OCI-LY1 (cell line): Measurements from ENCODE around the gene SMYD5.

Source experiments
- H2AFZ ChIP-seq: fragments of 200-600 bp; sonication (generic), shearing (Covaris generic); 2 replicates; pipeline ENCODE4 v1.6.0; 2014; ENCODE audit warnings: antibody characterized with exemption, mild to moderate bottlenecking, low read length
- H3F3A ChIP-seq: fragments of 200-600 bp; sonication (generic), shearing (Covaris generic); 2 replicates; pipeline ENCODE4 v1.6.0; 2014; ENCODE audit warnings: mild to moderate bottlenecking, antibody characterized with exemption, low read length, moderate library complexity; ENCODE audit not compliant: insufficient read depth
- H3K27ac ChIP-seq: fragments of 200-600 bp; sonication (generic); 2 replicates; pipeline ENCODE4 v1.5.1; 2014; ENCODE audit warnings: low read length, mixed run types, mild to moderate bottlenecking, low read depth; ENCODE audit not compliant: poor library complexity, severe bottlenecking
- H3K27me3 ChIP-seq: fragments of 200-600 bp; sonication (generic); 2 replicates; pipeline ENCODE4 v1.6.0; 2014; ENCODE audit warnings: antibody characterized with exemption, mild to moderate bottlenecking, low read length, moderate library complexity; ENCODE audit not compliant: insufficient read depth
- H3K36me3 ChIP-seq: fragments of 200-600 bp; sonication (generic); 2 replicates; pipeline ENCODE4 v1.6.1; 2014; ENCODE audit warnings: mild to moderate bottlenecking, antibody characterized with exemption, low read length, moderate library complexity, mixed read lengths; ENCODE audit not compliant: insufficient read depth
- H3K4me1 ChIP-seq: fragments of 200-600 bp; sonication (generic); 2 replicates; pipeline ENCODE4 v1.5.1; 2014; ENCODE audit warnings: mild to moderate bottlenecking, low read length, moderate library complexity; ENCODE audit not compliant: insufficient read depth, severe bottlenecking
- H3K4me2 ChIP-seq: fragments of 200-600 bp; sonication (generic), shearing (Covaris generic); 2 replicates; pipeline ENCODE4 v1.6.1; 2014; ENCODE audit warnings: low read length
- H3K4me3 ChIP-seq: fragments of 200-600 bp; sonication (generic); 2 replicates; pipeline ENCODE4 v1.5.1; 2014; ENCODE audit warnings: low read length, low read depth, mild to moderate bottlenecking, mixed read lengths; ENCODE audit not compliant: poor library complexity, severe bottlenecking
- H3K79me2 ChIP-seq: fragments of 200-600 bp; shearing (Covaris generic); 2 replicates; pipeline ENCODE4 v1.6.1; 2016; ENCODE audit warnings: mixed run types, low read length, mixed read lengths; ENCODE audit not compliant: insufficient read depth
- H3K9ac ChIP-seq: fragments of 200-600 bp; sonication (generic), shearing (Covaris generic); 2 replicates; pipeline ENCODE4 v1.6.1; 2014; ENCODE audit warnings: mild to moderate bottlenecking, low read length, mixed read lengths
- H3K9me2 ChIP-seq: fragments of 200-600 bp; sonication (generic), shearing (Covaris generic); 2 replicates; pipeline ENCODE4 v1.6.1; 2014; ENCODE audit warnings: low read depth, mild to moderate bottlenecking, low read length, mixed read lengths
- H3K9me3 ChIP-seq: fragments of 200-600 bp; shearing (Covaris generic); 2 replicates; pipeline ENCODE4 v1.6.1; 2014; ENCODE audit warnings: low read length, mixed read lengths
- H4K20me1 ChIP-seq: fragments of 200-600 bp; sonication (generic), shearing (Covaris generic); 2 replicates; pipeline ENCODE4 v1.6.0; 2016; ENCODE audit warnings: mild to moderate bottlenecking, low read length; ENCODE audit not compliant: insufficient read depth
- CTCF ChIP-seq: fragments of 200-600 bp; sonication (generic), shearing (Covaris generic); IDR thresholded peaks from 2 replicates; pipeline ENCODE4 v1.5.1; 2017; ENCODE audit warnings: mild to moderate bottlenecking, antibody characterized with exemption, low read length, moderate library complexity, mixed read lengths
- EZH2 ChIP-seq: fragments of 200-600 bp; sonication (generic), shearing (Covaris generic); IDR thresholded peaks from 2 replicates; pipeline ENCODE4 v1.8.0; 2017; ENCODE audit warnings: borderline replicate concordance, mixed run types, mild to moderate bottlenecking, antibody characterized with exemption, low read length, moderate library complexity, mixed read lengths

Gene SMYD5

DNA sequence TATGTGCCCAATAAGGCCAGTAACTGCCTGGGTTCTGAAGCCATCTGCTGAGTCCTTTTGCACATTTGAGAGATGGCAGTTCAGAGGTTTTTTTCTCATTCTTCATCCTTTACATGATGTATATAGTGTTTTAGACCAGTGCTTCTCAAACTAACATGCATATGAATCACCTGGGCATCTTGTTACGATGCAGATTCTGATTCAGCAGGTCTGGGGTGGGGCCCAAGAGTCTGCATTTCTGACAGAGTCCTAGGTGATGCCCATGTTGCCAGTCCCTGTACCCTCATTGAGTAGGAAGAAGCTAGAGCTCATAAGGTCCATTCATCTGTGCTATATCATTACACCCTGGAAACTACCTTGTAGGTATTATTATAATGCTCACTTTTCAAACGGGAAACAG lies 3.8 kb downstream of the SMYD5 start:
- no peaks in the 10 kb centered on the region for H4K20me1 ChIP-seq
- H3K36me3 ChIP-seq = peaks cover 22% of the 10 kb centered on the region
- no peak for TF ChIP-seq EZH2
- no peaks in the 10 kb centered on the region for H3K9me3 ChIP-seq
- no peaks in the 10 kb centered on the region for H3F3A ChIP-seq
- peaks cover 8% of the 10 kb centered on the region for H3K79me2 ChIP-seq
- no peaks in the 10 kb centered on the region for H3K9me2 ChIP-seq
- H3K4me2 ChIP-seq = no peak overlapping the region
- H3K27me3 ChIP-seq = no peaks in the 10 kb centered on the region
- H2AFZ ChIP-seq = no peak overlapping the region
- no peak overlapping the region for H3K27ac ChIP-seq
- H3K4me3 ChIP-seq = no peak overlapping the region
- no peak overlapping the region for H3K9ac ChIP-seq
- peaks cover 23% of the 10 kb centered on the region for H3K4me1 ChIP-seq

DNA sequence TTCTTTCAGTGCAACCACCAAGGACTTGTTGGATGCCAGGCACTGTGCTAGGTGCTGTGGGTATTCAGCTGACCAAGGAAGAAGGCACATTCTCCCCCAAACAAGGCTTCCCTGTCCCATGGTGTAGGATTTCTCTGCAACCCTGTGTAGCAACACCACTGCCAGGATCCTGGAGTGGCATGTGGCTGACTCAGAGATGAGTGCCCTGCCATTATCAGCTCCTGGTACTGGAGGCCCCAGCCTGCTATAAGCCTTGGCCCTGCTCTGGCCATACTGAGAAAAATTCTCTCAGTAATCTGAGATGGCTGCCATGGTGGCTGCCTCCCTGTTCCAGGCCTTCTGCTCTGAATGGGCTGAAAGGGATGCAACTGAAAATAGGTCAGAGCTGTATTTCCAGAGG lies 4.3 kb downstream of the SMYD5 start:
- Histone ChIP-seq H3K4me3 (no peak overlapping the region), H3K79me2 (peaks cover 8% of the 10 kb centered on the region), H3K4me2 (no peak overlapping the region), H3K9me2 (no peaks in the 10 kb centered on the region), H3K4me1 (peaks cover 19% of the 10 kb centered on the region), H2AFZ (no peak overlapping the region), H3K27me3 (no peaks in the 10 kb centered on the region), H3K27ac (no peak overlapping the region), H4K20me1 (no peaks in the 10 kb centered on the region), H3K9ac (no peak overlapping the region), H3K9me3 (no peaks in the 10 kb centered on the region), H3K36me3 (peaks cover 26% of the 10 kb centered on the region), H3F3A (no peaks in the 10 kb centered on the region)
- TF ChIP-seq CTCF = no peak
- TF ChIP-seq EZH2 = no peak

DNA sequence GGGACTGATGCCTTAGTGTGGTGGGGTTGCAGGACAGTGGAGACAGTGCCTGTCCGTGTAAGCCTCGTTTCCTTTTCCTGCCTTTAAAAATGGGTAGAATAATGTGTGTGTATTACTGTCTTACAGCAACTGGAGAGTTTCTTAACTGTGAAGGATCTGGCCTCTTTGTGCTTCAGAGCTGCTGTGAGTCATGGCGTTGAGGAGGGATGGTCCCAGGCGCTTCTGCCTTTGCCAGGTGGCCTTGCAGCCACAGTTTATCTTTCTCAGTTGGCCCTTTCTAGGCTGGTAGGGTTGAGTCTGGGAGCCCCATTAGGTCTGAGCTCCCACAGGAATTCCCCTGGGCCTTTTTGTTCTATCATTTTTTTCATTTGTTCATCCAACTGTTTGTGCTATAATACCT lies 9.8 kb downstream of the SMYD5 start:
- peaks cover 70% of the 10 kb centered on the region for H3K36me3 ChIP-seq
- TF ChIP-seq EZH2 (no peak), CTCF (no peak)

More for the DNA sequence above, 9.8 kb downstream of the SMYD5 start:
- Histone ChIP-seq H3K9me2 (no peaks in the 10 kb centered on the region), H3K79me2 (no peaks in the 10 kb centered on the region), H3K9me3 (no peaks in the 10 kb centered on the region), H4K20me1 (no peaks in the 10 kb centered on the region), H3K27me3 (no peaks in the 10 kb centered on the region), H3K4me3 (no peak overlapping the region), H3F3A (no peaks in the 10 kb centered on the region; the same call in 1 of the 2 replicates), H3K9ac (no peak overlapping the region), H3K4me2 (no peak overlapping the region), H3K27ac (no peak overlapping the region), H2AFZ (no peak overlapping the region), H3K4me1 (no peaks in the 10 kb centered on the region)
